DND-41 (cell line): ENCODE results near the gene NGB.

ENCODE experiments used
- ATAC-seq: fragments of 200-7000 bp; cut with Tn5 transposase; 3 replicates; pipeline ENCODE4 v1.9.1; 2021; ENCODE audit warnings: low read depth; ENCODE audit not compliant: insufficient read depth
- DNase-seq: peaks from one replicate; pipeline ENCODE4 v3.0.0-alpha.2; 2020
- H2AFZ ChIP-seq: 2 replicates; pipeline ENCODE4 v1.6.0; 2012; ENCODE audit warnings: low read depth, low read length
- H3K27ac ChIP-seq: 2 replicates; pipeline ENCODE4 v1.5.1; 2012; ENCODE audit warnings: low read length, inconsistent platforms
- H3K27me3 ChIP-seq: fragments of 200-600 bp; sonication (generic); 2 replicates; pipeline ENCODE4 v1.6.0; 2012; ENCODE audit warnings: low read length, mild to moderate bottlenecking, inconsistent platforms; ENCODE audit not compliant: insufficient read depth, poor library complexity
- H3K36me3 ChIP-seq: 2 replicates; pipeline ENCODE4 v1.5.1; 2012; ENCODE audit warnings: low read length, inconsistent platforms; ENCODE audit not compliant: insufficient read depth
- H3K4me1 ChIP-seq: 2 replicates; pipeline ENCODE4 v1.5.1; 2012; ENCODE audit warnings: mild to moderate bottlenecking, low read length; ENCODE audit not compliant: insufficient read depth
- H3K4me2 ChIP-seq: 2 replicates; pipeline ENCODE4 v1.6.0; 2012; ENCODE audit warnings: mild to moderate bottlenecking, moderate library complexity, low read length, inconsistent platforms; ENCODE audit not compliant: insufficient read depth
- H3K4me3 ChIP-seq, 2 experiments: fragments of 200-600 bp in 1 of 2; shearing (Covaris generic) in 1 of 2; 2 replicates each; pipeline ENCODE4 v1.5.1; 2012 to 2016; ENCODE audit warnings: inconsistent platforms in 2 of 2, low read length in 2 of 2, mild to moderate bottlenecking in 2 of 2, low read depth in 1 of 2, moderate library complexity in 1 of 2
- H3K79me2 ChIP-seq: 2 replicates; pipeline ENCODE4 v1.6.0; 2012; ENCODE audit warnings: low read length, inconsistent platforms; ENCODE audit not compliant: insufficient read depth
- H3K9ac ChIP-seq: 2 replicates; pipeline ENCODE4 v1.6.0; 2012; ENCODE audit warnings: low read depth, mild to moderate bottlenecking, inconsistent platforms, low read length, moderate library complexity
- H3K9me3 ChIP-seq: 2 replicates; pipeline ENCODE4 v1.5.1; 2012; ENCODE audit warnings: low read length, moderate library complexity, mild to moderate bottlenecking, inconsistent platforms; ENCODE audit not compliant: insufficient read depth, severe bottlenecking
- H4K20me1 ChIP-seq: 2 replicates; pipeline ENCODE4 v1.6.0; 2012; ENCODE audit warnings: low read length; ENCODE audit not compliant: insufficient read depth
- EZH2 ChIP-seq: IDR thresholded peaks from 3 replicates; pipeline ENCODE4 v1.6.1; 2012; ENCODE audit warnings: borderline replicate concordance, low read depth, mild to moderate bottlenecking, moderate library complexity, low read length, inconsistent platforms; ENCODE audit not compliant: severe bottlenecking
- TF ChIP-seq, protein P1 (sequence below): IDR thresholded peaks from 2 replicates; pipeline ENCODE4 v1.5.1; 2012; ENCODE audit warnings: borderline replicate concordance, low read length, moderate library complexity, mild to moderate bottlenecking; ENCODE audit not compliant: poor library complexity, severe bottlenecking; ENCODE audit errors: extremely low read depth

Gene NGB

DNA sequence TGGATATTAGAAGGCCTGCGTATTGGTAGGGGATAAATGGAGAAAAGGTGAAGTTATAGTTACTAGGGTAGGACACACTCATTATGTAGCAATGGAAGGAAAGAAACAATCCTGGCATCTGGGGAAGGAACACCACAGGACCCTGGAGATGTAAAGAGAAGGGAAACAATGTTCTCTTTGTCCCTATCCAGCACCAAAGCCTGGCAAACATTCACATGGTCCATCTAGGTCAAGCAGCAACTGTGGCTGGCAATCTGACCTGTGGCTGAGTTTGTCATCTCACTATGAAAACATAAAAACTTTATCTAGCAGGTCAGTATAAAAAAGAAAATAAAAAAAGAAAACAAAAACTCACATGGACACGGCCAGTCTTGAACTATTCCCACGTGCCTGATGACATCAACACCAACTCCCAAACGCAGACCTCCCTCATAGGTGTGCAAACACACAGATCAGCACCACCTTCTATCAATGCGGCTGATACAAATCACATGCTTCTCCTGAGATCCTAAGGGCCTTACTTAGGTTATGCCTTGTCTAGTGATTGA is 47.1 kb upstream of the NGB start:
- Histone ChIP-seq H3K4me3 (no peak overlapping the region), H2AFZ (no peak overlapping the region), H3K9me3 (no peaks in the 10 kb centered on the region), H4K20me1 (peaks cover 11% of the 10 kb centered on the region; the same call in 1 of the 2 replicates), H3K4me2 (no peak overlapping the region), H3K9ac (no peak overlapping the region), H3K36me3 (no peaks in the 10 kb centered on the region), H3K27me3 (no peaks in the 10 kb centered on the region), H3K79me2 (peaks cover 27% of the 10 kb centered on the region), H3K27ac (no peak overlapping the region), H3K4me1 (peaks cover 25% of the 10 kb centered on the region)
- DNase-seq (no peak), ATAC-seq (no peak)
- no peak for TF ChIP-seq EZH2
- TF ChIP-seq, protein P1, sequence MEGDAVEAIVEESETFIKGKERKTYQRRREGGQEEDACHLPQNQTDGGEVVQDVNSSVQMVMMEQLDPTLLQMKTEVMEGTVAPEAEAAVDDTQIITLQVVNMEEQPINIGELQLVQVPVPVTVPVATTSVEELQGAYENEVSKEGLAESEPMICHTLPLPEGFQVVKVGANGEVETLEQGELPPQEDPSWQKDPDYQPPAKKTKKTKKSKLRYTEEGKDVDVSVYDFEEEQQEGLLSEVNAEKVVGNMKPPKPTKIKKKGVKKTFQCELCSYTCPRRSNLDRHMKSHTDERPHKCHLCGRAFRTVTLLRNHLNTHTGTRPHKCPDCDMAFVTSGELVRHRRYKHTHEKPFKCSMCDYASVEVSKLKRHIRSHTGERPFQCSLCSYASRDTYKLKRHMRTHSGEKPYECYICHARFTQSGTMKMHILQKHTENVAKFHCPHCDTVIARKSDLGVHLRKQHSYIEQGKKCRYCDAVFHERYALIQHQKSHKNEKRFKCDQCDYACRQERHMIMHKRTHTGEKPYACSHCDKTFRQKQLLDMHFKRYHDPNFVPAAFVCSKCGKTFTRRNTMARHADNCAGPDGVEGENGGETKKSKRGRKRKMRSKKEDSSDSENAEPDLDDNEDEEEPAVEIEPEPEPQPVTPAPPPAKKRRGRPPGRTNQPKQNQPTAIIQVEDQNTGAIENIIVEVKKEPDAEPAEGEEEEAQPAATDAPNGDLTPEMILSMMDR: no peak

GRCh38 chr14:77316872-77317301 is 45.9 kb upstream of the NGB start:
- Histone ChIP-seq H3K4me3 (no peak overlapping the region), H3K79me2 (peaks cover 19% of the 10 kb centered on the region), H4K20me1 (peaks cover 11% of the 10 kb centered on the region; the same call in 1 of the 2 replicates), H3K4me1 (peaks cover 14% of the 10 kb centered on the region), H3K4me2 (no peak overlapping the region), H3K9me3 (no peaks in the 10 kb centered on the region), H3K36me3 (no peaks in the 10 kb centered on the region), H3K9ac (no peak overlapping the region), H2AFZ (no peak overlapping the region), H3K27me3 (no peaks in the 10 kb centered on the region), H3K27ac (no peak overlapping the region)
- TF ChIP-seq, protein P1: no peak
- TF ChIP-seq EZH2: no peak
- ATAC-seq (no peak), DNase-seq (no peak)

DNA sequence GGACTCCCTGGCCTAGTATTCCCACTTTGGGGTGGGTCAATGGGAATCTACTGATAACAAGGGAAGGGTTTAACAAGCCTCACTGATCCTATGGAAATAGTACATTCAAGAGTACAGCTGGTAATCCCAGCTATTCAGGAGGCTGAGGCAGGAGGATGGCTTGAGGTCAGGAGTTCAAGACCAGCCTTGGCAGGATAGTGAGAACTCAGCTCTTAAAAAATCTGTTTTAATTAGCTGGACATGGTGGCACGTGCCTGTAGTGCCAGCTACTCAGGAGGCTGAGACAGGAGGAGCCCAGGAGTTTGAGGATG is 45.1 kb upstream of the NGB start:
- TF ChIP-seq, protein P1: no peak
- TF ChIP-seq EZH2: no peak
- no peak overlapping the region for H2AFZ ChIP-seq
- ATAC-seq: no peak

More for the DNA sequence above, 45.1 kb upstream of the NGB start:
- DNase-seq: no peak
- Histone ChIP-seq H3K4me3 (no peak overlapping the region), H3K9me3 (no peaks in the 10 kb centered on the region), H4K20me1 (peaks cover 11% of the 10 kb centered on the region; the same call in 1 of the 2 replicates), H3K79me2 (peaks cover 18% of the 10 kb centered on the region; the same call in 1 of the 2 replicates), H3K27ac (no peak overlapping the region), H3K27me3 (no peaks in the 10 kb centered on the region), H3K4me2 (no peak overlapping the region), H3K9ac (no peak overlapping the region), H3K4me1 (peaks cover 12% of the 10 kb centered on the region), H3K36me3 (no peaks in the 10 kb centered on the region)
